ENCODE data around the gene ELP4. TPM values are rescaled to one million over a fixed set of nuclear protein-coding genes. Genes with fewer than 3 reads are reported as not detected.

Gene ELP4
- total and polyA plus RNA-seq, 7 donors, result 4.2 to 12.9 (median 8.2) TPM

- no peaks in the 10 kb centered on the region for H3K36me3 ChIP-seq (ENCODE audit: insufficient read depth in 1 of 2, low read depth in 1 of 2)
- H3K27ac ChIP-seq, result no peak overlapping the region
- no peak overlapping the region for H3K4me3 ChIP-seq
- no peak for TF ChIP-seq CTCF (IDR thresholded peaks at IDR 0.05)
- intact Hi-C loops (cut with DNase I), result no loop called here
- DNase-seq (no peak), ATAC-seq (no peak)
- H3K9me3 ChIP-seq, result no peaks in the 10 kb centered on the region
- no peaks in the 10 kb centered on the region for H3K4me1 ChIP-seq
- H3K27me3 ChIP-seq (ENCODE audit: insufficient read depth in 3 of 3, low read length in 2 of 3), result peaks cover 0 to 2% (median 0%) of the 10 kb centered on the region in 3 donors
Measured at GRCh38 chr11:31617246-31617645, 107.7 kb downstream of the ELP4 start.

GRCh38 chr11:31619980-31620379 lies 110.4 kb downstream of the ELP4 start:
- no peaks in the 10 kb centered on the region for H3K9me3 ChIP-seq
- no peak overlapping the region for H3K27ac ChIP-seq
- H3K27me3 ChIP-seq (ENCODE audit: insufficient read depth in 3 of 3, low read length in 2 of 3), result peaks cover 0 to 2% (median 0%) of the 10 kb centered on the region in 3 donors
- no peaks in the 10 kb centered on the region for H3K4me1 ChIP-seq
- no peak overlapping the region for H3K4me3 ChIP-seq
- intact Hi-C loops (cut with DNase I), result no loop called here
- ATAC-seq, result no peak
- TF ChIP-seq CTCF (IDR thresholded peaks at IDR 0.05), result no peak
- no peaks in the 10 kb centered on the region for H3K36me3 ChIP-seq (ENCODE audit: insufficient read depth in 1 of 2, low read depth in 1 of 2)
- DNase-seq, result no peak

GRCh38 chr11:31620434-31620833 lies 110.9 kb downstream of the ELP4 start:
- intact Hi-C loops (cut with DNase I), result no loop called here
- Histone ChIP-seq H3K36me3 (ENCODE audit: insufficient read depth in 1 of 2, low read depth in 1 of 2) (no peaks in the 10 kb centered on the region), H3K27ac (no peak overlapping the region), H3K4me3 (no peak overlapping the region), H3K27me3 (ENCODE audit: insufficient read depth in 3 of 3, low read length in 2 of 3) (peaks cover 0 to 2% (median 0%) of the 10 kb centered on the region in 3 donors), H3K9me3 (no peaks in the 10 kb centered on the region), H3K4me1 (no peaks in the 10 kb centered on the region)
- DNase-seq, result no peak
- no peak for TF ChIP-seq CTCF (IDR thresholded peaks at IDR 0.05)
- no peak for ATAC-seq

GRCh38 chr11:31625868-31626267 lies 116.3 kb downstream of the ELP4 start:
- no peaks in the 10 kb centered on the region for H3K27me3 ChIP-seq (ENCODE audit: insufficient read depth in 3 of 3, low read length in 2 of 3)
- no peak for ATAC-seq
- H3K27ac ChIP-seq, result no peak overlapping the region
- intact Hi-C loops (cut with DNase I), result no loop called here
- no peaks in the 10 kb centered on the region for H3K36me3 ChIP-seq (ENCODE audit: insufficient read depth in 1 of 2, low read depth in 1 of 2)
- WGBS, 3 donors, result 85 to 97% (median 91%) methylated on average over 1 of the region's 1 CpG
- no peaks in the 10 kb centered on the region for H3K9me3 ChIP-seq
- H3K4me3 ChIP-seq, result no peak overlapping the region
- no peaks in the 10 kb centered on the region for H3K4me1 ChIP-seq
- TF ChIP-seq CTCF (IDR thresholded peaks at IDR 0.05), result no peak
- DNase-seq, result no peak

GRCh38 chr11:31628111-31628510 lies 118.5 kb downstream of the ELP4 start:
- H3K27me3 ChIP-seq (ENCODE audit: insufficient read depth in 3 of 3, low read length in 2 of 3), result no peaks in the 10 kb centered on the region
- ATAC-seq (no peak), DNase-seq (no peak)
- H3K4me1 ChIP-seq, result no peaks in the 10 kb centered on the region
- intact Hi-C loops (cut with DNase I), result no loop called here
- no peak overlapping the region for H3K4me3 ChIP-seq
- no peaks in the 10 kb centered on the region for H3K36me3 ChIP-seq (ENCODE audit: insufficient read depth in 1 of 2, low read depth in 1 of 2)
- no peaks in the 10 kb centered on the region for H3K9me3 ChIP-seq
- H3K27ac ChIP-seq, result no peak overlapping the region
- TF ChIP-seq CTCF (IDR thresholded peaks at IDR 0.05), result no peak
- WGBS, 3 donors, result 97 to 100% (median 98%) methylated on average over 1 of the region's 1 CpG

Data from psoas muscle (tissue), 8 donors.